ENCODE data around the gene SHANK2. TPM values are rescaled to one million over a fixed set of nuclear protein-coding genes. Genes with fewer than 3 reads are reported as not detected.

Gene SHANK2
- total RNA-seq (2014; rRNA removed; shearing (Covaris generic)) = under 0.01 and 0.10 TPM in 2 replicates

DNA sequence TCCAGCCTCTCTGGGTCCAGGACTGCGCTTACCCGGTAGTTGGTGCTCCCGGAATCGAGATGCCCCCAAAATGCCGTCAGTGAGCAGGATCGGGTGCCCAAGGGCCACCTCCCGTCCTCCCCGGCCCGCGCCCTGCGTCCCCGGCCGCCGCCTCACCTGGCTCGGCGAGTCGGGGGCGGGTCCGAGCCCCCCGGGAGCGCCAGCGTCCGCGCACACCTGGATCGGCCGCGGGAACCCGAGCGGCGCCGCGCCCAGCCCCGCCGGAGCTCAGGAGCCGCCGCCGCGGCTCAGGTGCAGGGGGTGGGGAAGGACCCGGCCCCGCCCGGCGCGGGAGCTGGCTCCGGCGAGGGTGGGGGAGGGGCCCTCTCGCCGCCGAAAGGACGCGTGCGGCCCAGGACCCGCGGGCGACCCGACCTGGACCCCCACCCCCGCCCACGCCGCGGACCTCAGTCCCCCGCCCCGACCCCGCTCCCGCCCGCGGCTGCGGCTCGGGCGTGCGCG is at the start of gene SHANK2:
SHANK2 (minus strand) TSS at position 309 of the 501 bp plus-strand sequence. CDS start 105,251 bp downstream, outside the sequence.
- DNase-seq (ENCODE audit: low read depth) = no peak

DNA sequence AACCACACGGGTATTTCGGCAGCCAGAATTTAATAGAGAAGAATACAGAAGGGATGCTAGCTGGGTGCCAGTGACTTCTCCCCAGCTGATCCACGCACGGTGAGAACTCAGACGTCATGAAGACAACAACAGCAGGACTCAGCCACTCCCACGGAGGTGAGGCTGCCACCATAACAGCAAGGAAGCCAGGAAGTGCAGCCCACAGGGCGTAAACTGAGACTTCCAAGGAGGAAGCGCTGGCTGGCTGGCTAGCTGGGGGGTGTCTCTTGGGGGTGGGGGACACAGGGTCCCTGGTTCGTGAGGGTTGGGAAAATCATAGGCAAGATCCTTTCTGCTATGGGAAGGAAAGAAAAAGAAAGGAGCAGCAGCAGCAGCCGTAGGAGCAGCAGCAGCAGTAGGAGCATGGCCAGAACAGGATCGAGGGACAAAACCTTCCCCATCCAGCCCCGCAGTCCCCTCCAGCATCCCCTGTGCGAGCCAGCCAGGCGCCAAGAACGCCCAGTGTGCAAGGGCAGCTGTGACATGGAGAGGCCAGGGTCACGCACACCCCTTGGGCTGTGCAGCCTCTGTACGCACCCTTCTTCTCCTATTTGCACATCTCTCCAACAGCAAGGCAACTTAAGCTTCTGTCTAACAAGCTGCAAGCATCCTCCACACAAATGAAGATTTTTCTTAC is 49.6 kb upstream of the SHANK2 start:
- DNase-seq (ENCODE audit: low read depth) = no peak

DNA sequence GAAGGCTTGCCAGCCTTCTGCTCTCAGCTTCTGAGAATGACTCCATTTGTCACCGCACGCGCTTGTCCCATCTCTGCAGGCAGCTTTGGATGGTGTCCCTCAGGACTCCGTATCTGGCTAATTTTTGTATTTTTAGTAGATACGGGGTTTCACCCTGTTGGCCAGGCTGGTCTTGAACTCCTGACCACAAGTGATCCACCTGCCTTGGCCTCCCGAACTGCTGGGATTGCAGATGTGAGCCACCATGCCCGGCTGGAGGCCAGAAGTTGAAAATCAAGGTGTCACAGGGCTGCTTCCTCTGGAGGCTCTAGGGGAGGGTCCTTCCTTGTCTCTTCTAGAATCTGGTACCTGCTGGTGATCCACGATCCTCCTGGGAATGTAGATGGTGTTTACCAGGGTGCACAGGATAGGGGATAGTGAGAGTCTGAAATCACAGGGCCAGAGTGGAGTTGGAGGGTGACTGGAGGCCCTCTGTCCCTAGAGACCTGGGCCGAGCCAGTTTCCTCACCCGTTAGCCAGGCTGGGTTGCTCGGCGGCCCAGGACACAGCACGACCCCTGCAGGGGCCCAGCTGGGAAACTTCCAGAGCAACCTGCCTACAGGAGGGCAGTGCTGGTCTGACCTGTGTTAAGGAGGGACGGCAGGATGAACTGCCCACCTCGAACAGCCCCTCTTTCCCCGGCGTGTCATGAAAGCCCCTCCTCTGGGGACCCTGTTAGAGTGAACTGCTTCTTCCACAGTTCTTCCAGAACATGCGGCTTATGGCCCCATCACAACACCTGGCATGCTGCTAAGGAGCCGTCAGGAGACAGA is 48.9 kb upstream of the SHANK2 start:
- DNase-seq (ENCODE audit: low read depth) = no peak

DNA sequence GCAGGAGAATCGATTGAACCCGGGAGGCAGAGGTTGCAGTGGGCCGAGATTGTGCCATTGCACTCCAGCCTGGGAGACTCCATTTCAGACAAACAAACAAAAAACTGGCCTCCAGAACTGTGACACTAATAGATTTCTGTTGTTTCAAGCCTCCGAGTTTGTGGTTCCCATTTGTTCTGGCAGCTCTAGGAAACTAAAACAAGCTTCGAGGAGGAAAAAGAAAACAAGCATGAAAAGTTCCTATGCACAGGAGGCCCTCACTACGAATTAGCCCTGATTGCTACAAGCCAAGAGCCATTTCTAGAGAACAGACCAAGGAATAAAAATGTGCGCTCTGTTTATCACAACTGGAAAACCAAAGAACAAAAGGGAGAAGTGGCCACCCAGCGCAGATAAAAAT is 47.8 kb upstream of the SHANK2 start:
- no peak for DNase-seq (ENCODE audit: low read depth)

DNA sequence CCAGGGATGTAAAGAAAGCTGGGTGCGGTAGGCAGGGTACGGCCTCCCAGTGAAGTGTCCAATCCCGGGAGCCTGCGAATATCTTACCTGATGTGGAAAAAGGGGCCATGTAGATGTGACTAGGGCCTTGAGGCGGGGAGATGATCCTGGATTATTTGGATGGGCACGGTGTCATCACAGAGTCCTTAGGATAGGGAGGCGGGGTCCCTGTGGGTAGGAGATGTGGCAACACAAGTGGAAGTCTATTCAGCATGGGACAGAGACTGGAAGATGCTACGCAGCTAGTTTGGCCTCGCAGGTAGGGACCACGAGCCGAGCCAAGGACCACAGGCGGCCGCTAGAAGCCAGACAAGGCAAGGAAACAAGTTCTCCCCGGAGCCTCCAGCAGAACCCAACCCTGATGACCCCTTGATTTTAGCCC is 46.4 kb upstream of the SHANK2 start:
- DNase-seq (ENCODE audit: low read depth) = no peak

DNA sequence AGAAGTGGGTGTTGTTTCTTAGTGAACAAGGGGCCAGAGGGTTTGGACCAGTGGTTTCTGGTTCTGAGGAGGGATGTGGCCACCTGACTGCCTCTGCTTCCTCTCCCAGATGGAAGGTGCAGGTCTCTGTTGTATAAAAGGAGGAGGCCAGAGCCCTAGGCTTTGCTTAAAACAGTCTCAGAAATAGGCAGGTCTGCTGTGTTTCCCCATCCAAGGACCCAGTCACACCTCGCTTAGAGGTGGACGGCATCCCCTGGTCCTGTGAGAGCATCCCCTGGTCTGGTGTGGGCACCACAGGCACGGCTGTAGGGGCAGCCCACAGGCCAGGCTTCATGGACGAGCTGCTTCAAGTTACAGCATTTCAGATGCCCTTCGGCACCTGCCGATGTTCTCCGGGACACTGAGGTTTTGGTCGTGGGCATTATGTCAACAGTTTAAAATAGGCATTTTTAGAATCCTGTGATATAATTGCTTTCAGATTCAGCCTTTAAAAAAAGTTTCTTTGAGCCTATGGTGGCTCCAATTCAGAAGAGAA is 45.7 kb upstream of the SHANK2 start:
- DNase-seq (ENCODE audit: low read depth) = no peak

DNA sequence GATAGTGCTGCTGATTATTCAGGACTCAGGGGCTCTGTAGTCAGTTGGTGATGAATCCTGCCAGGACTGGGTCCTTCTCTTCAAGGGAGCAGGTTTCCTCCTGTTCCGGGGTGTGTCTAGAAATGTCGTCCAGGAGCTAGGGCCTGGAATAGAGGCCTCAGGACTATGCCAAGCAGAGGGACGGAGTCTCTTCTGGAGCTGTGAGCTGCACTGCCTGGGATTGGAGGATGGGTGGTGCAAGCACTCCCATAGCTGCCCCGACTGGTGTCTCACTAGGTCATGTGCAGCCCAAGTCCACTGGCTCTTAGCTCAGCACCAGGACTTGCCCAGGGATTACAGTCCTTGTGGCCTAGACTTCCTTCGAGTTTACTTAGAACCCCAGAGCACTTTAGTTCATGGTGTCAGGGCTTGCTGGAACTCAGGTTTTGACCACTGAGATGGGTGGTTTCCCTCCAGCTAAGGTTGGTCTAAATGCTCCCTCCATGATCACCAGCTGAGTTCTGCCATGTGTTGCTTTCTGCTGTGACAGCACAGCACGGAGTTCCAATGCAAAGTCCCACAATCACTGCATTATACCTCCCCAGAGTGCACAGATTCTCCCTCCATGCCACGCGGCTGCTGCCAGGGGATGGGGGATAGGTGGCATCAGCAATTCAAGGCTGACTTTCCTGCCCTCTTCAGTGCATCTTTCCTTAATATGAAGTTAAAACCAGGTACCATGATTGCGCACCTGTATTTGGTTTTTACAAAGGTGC is 42.6 kb upstream of the SHANK2 start:
- DNase-seq (ENCODE audit: low read depth) = no peak

DNA sequence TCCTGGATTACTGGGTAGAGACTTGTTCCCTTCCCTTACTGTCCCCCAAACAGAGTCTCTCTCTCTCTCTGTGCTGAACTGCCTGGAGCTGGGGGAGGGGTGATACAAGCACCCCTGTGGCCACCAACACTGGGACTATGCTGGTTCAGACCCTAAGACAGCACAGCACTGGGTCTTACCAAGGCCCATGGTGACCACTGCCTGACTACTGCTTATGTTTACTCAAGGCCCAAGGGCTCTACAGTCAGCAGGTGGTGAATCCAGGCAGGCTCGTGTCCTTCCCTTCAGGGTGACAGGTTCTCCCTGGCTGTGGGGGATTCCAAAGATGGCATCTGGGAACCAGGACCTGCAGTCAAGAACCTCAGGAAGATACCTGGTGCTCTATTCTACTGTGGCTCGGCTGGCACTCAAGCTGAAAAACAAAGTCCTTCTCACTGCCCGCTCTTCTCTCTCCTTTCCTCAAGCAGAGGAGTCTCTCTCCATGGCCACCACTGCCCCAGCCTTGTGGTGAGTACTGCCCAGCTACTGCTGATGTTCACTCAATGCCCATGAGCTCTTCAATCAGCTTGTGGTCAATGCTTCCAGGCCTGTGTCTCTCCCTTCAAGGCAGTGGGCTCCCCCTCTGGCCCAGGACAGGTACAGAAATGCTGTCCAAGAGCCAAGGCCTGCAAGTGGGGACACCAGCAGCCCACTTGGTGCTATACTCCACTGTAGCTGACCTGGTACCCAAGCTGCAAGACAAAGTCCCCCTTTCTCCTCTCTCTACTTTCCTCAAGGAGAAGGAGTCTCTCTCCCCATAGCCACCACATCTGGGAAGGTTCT is 41.8 kb upstream of the SHANK2 start:
- DNase-seq (ENCODE audit: low read depth) = no peak

DNA sequence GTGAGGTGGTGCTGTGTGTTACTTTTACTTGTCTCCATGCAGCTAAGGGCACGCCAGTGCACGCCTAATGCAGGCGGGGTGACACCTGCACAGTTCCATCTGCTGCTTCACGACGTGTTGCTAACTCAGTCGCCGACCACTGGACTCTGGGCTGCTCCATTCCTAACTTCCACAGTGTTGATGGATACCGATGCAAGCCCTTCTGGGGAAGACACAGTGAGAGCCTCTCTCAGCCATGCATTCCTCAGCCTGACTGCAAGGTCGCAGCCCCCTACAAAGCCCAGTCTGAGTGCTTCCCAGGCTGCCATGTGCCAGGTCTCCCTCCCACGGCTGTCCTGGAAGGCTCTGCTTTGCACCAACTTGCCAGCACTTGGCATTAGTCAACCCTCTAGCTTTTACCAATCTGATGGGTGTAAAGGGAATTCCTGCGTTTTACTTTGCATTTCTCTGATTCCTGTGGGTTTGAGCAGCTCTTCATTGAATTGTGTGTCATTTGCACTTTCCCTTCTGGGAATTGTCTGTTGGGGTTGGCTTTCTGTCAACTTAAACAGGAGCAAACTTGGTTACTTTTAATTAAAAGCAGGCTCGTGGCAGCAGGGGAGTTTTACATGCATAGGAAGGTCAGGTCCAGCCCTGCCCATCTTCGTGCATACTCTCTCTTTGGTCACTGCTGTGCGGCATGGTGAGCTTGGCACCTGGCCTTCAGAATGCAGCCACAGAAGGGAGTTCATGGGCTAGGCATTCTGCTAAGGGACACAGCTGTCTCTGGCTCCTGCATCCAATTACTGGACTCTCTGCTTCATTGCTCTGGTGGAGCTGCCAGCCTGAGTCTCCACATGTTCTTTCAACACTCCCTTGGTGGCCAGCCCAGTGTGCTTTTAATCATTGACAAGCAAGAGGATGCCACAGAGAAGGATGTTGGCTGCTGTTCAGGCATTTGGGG is 34.6 kb upstream of the SHANK2 start:
- peak; percentile 97 for DNase-seq (ENCODE audit: low read depth)

DNA sequence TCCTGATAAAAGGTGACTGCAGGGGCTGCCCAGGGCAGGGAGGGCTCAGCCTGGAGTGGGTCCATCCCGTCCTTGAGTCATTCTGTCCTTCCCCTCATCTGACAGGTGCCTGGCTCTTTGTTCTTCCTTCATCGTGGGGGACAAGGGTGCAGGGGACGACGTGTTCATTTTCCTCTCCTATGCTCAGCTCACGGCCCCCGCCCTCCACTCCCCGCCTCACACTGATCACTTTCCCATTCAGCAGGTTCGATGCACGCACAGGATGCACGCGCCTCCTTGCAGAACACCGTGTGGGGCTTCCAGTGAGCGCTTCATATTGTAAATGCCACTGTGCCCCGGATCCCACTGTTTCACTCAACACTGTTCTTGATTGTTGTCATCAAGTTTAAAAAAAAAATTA is 32.7 kb upstream of the SHANK2 start:
- no peak for DNase-seq (ENCODE audit: low read depth)

DNA sequence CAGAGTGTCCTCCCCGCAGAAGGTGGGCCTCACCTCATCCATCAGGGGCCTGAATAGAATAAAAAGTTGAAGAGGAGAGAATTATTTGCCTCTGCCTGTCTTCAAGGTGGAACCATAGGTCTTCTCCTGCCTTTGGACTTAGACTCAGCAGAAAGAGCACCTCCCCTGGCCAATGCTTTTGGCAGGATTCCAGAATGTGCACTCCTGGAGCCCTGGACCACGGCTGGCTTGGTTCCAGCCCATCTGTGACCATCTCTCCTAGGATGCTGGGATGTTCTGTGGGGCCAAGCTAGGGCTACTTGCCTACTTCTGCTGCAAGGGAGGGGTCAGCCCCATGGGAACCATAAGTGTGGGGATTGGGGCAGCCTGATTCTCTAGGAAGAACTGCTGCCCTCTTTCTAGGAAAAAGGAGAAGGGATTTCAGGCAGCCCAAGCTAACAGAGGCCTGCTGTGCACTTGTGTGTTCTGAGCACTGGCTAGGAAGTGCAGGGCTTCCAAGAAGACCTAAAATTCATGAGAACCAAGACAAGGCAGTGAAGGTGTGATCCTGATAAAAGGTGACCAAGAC is 32.2 kb upstream of the SHANK2 start:
- no peak for DNase-seq (ENCODE audit: low read depth)

DNA sequence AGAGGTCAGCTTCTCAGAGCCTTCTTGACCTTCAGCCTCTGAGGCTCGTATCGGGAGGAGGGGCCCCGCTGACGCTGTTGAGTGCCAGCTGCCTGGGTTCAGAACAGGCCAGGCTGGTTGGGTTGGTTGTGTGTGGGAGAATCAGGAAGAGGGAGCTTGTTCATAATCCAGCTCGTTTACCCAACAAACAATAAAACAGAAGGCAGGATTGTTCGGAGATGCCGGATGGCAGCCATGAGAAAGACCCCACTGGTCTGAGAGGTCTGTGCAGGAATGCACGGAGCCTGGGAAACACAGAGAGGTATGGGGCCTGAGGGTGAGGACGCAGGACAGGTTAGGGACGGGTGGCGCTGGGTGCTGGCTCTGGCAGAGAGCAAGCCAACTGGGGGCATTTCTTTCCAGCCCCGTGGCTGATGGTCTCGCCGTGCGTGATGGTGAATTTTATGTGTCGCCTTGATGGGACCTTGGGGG is 31.6 kb upstream of the SHANK2 start:
- DNase-seq (ENCODE audit: low read depth) = no peak

DNA sequence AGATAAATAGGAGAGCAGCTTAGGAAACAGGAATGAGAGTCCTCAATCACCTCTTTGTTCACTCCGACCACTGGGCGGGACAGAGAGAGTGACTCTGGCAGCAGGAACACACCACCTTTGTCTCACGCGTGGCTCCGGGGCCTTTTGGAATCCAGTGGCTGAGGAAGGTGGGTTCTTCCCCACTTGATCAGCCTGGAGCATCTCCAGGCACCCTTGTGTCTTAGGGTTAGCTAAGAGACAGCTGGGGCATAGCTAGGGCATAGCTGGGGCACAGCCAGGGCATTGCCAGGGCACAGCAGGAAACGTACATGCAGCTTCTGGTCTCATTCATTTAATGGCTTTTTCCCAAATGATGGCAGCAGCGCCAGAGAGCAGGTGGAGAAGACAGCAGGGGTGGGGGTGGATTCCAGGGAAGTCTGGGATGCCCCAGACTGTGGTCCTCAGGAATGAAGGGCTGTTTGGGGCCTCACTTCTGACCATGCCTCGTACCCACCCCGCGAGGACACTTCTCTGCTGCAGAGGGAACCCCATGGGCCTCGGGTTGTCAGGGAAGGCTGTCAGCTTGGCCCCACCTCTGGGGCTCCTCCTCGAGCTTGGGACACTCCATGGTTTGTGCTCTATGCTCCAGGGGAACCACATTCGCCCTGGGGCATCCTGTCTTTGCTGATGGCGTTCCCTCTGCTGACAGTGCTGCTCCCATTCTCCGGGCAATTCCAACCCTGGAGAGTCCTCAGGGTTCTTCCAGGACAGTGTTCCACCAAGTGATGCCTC is 30.4 kb upstream of the SHANK2 start:
- DNase-seq (ENCODE audit: low read depth) = no peak

DNA sequence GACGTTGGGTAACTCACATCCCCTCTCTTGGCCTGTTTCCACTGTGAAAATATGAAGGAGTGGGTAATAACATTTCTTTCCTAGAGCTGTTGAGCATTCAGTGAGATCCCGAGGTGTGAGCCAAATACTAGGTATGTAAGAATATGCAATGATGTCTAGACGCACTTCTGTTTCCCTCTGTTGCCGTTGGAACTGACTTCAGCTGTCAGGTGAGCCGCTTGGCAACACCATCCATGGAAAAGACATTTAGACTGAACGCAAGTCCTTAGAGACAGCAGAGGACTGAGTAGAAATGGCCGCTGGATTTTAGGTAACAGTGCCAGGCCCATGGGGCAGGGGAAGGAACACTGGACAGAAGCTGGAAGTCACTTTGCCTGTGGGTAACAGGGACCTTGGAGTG is 29.5 kb upstream of the SHANK2 start:
- DNase-seq (ENCODE audit: low read depth) = no peak

DNA sequence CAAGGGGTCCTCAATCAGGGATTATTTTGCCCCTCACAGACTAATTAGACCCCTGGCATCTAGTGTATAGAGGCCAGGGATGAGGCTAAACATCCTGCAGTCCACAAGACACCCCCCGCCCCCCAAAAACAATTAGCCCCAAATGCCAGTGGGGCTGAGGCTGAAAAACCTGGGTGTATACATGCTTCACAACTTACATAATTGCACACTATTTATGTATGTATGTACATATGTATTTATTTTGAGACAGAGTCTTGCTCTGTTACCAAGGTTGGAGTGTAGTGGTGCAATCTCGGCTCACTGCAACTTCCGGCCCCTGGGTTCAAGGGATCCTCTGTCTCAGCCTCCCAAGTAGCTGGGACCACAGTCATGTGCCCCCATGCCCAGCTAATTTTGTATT is 28.8 kb upstream of the SHANK2 start:
- no peak for DNase-seq (ENCODE audit: low read depth)

DNA sequence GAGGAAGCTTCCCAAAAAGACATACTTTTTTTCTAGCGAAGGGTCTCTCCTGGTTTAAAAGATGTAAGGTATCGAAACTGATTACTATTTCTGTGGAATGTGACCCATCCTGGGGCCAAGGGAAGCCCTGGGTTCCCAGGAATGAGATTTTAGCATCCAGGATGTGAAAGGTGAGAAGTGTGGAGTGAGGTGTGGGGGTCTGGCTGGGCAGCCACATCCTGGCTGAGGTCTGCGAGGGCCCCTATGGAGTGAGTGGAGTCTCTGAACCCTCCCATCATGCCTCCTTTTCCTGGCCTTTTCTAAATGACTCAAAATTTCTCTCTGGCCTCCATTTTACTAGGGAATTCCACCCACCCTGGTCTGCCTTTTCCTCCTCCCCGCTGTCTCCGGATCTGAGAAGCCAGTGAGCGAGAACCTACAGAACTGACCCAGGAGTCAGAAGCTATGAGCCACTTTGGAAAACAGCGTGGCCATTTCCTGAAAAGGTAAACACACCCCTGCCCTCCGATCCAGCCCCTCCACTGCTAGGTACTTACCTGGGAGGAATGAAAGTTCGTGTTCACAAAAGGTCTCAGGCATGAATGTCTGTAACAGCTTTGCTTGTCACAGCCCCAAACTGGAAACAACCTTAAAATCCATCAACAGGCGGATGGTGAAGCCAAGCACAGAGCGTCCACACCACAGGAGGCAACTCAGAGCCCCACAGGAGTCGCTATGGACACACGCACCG is 27.7 kb upstream of the SHANK2 start:
- no peak for DNase-seq (ENCODE audit: low read depth)

DNA sequence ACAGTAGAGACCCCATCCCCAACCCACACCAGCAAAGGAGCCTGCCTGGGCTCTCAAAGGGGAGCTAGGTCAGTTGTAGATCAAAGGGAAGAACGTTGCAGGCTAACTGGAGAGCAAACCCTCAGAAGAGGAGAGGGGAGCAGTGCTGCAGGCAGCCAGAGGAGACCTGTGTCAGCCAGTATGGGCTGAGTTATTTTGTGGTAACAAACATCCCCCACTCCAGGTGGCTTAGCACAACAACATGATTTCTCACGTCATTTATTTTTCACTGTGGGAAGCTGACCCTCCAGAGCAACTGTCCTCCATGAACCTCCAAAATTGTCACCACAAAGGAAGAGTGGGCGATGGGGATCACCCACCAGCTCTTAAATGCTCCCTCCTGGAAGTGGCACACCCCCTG is 19.8 kb upstream of the SHANK2 start:
- DNase-seq (ENCODE audit: low read depth) = no peak
